K562 (cell line): ENCODE results near the gene ATXN2L. TPM values are rescaled to one million over a fixed set of nuclear protein-coding genes. Genes with fewer than 3 reads are reported as not detected.

ENCODE experiments used
- EP300 ChIP-seq: IDR thresholded peaks from 2 replicates; pipeline ENCODE4 v1.6.1; 2012; ENCODE audit warnings: low read length, improper control_type of control experiment
- FOXP4 ChIP-seq: sonication (generic); formaldehyde crosslinking; IDR thresholded peaks from 2 replicates; pipeline ENCODE4 v1.8.0; 2022; ENCODE audit warnings: mild to moderate bottlenecking, missing genetic modification reagents, borderline replicate concordance
- KDM1A ChIP-seq, 2 experiments: fragments of 450-650 bp; IDR thresholded peaks; 2 replicates each; pipeline ENCODE4 v1.6.1; 2016; ENCODE audit warnings: mild to moderate bottlenecking in 2 of 2
- LCOR ChIP-seq: sonication (generic); formaldehyde crosslinking; IDR thresholded peaks from 2 replicates; pipeline ENCODE4 v1.8.0; 2022; ENCODE audit warnings: mild to moderate bottlenecking, missing genetic modification reagents
- MAFK ChIP-seq: IDR thresholded peaks from 2 replicates; pipeline ENCODE4 v1.6.1; 2011; ENCODE audit warnings: low read length, improper control_type of control experiment
- MLX ChIP-seq, 2 experiments: fragments of 450-650 bp in 1 of 2; sonication (generic) in 1 of 2; formaldehyde crosslinking; conservative IDR thresholded peaks; 2 replicates each; pipeline versions ENCODE4 v1.4.0 to v1.8.1; 2020 to 2022; ENCODE audit warnings: mild to moderate bottlenecking in 1 of 2, missing genetic modification reagents in 1 of 2
- MTA1 ChIP-seq: fragments of 450-650 bp; IDR thresholded peaks from 2 replicates; pipeline ENCODE4 v1.6.1; 2017; ENCODE audit warnings: borderline replicate concordance
- NKRF ChIP-seq: fragments of 450-650 bp; IDR thresholded peaks from 2 replicates; pipeline ENCODE4 v1.6.1; 2016; ENCODE audit warnings: borderline replicate concordance
- ZNF224 ChIP-seq: sonication (generic); formaldehyde crosslinking; IDR thresholded peaks from 2 replicates; pipeline ENCODE4 v1.8.0; 2022; ENCODE audit warnings: mild to moderate bottlenecking, missing genetic modification reagents
- polyA plus RNA-seq, 8 experiments: library from polyadenylated mRNA; depleted of rRNA in 4 of 8; stranded (reverse) in 5 of 8; unstranded in 3 of 8; fragments of >200 nt; fragmentation: Nextera tagmentation in 2 of 8; fragmentation: Illumina TruSeq in 1 of 8; extraction: Ambion mirVana in 2 of 8; extraction: Trizol in 1 of 8; gene quantifications; 2 replicates each; pipeline versions ENCODE4 v1.2.1 to v1.2.3, GENCODE V29; 2011 to 2014; ENCODE audit warnings: inconsistent platforms in 1 of 8, missing spikeins in 1 of 8
- total RNA-seq, 7 experiments: library from RNA; depleted of rRNA in 6 of 7; stranded (reverse); fragments of >200 nt in 6 of 7; fragmentation: Illumina TruSeq in 2 of 7; extraction: Trizol in 2 of 7; gene quantifications; 2 replicates each; pipeline versions ENCODE4 v1.2.1 to v1.2.3, GENCODE V29; 2011 to 2021; ENCODE audit warnings: low replicate concordance in 1 of 7
- TF ChIP-seq, protein P1 (sequence below): fragments of 200-800 bp; sonication (Bioruptor generic); IDR thresholded peaks from 2 replicates; pipeline ENCODE4 v1.6.1; 2017; ENCODE audit warnings: missing genetic modification characterization, missing compliant biosample characterization
- TF ChIP-seq, protein P2 (sequence below): sonication (generic); formaldehyde crosslinking; IDR thresholded peaks from 2 replicates; pipeline ENCODE4 v1.8.1; 2022; ENCODE audit warnings: missing genetic modification reagents
- TF ChIP-seq, protein P3 (sequence below): sonication (generic); formaldehyde crosslinking; IDR thresholded peaks from 2 replicates; pipeline ENCODE4 v1.8.0; 2023; ENCODE audit warnings: missing genetic modification reagents, mild to moderate bottlenecking, borderline replicate concordance

The ATXN2L gene
- total and polyA plus RNA-seq, 9 of the 15 experiments (the other 6 are each of a cell fraction or from before 2014, with no cell fraction given) = 3.8 to 280 (median 37.2) TPM

DNA sequence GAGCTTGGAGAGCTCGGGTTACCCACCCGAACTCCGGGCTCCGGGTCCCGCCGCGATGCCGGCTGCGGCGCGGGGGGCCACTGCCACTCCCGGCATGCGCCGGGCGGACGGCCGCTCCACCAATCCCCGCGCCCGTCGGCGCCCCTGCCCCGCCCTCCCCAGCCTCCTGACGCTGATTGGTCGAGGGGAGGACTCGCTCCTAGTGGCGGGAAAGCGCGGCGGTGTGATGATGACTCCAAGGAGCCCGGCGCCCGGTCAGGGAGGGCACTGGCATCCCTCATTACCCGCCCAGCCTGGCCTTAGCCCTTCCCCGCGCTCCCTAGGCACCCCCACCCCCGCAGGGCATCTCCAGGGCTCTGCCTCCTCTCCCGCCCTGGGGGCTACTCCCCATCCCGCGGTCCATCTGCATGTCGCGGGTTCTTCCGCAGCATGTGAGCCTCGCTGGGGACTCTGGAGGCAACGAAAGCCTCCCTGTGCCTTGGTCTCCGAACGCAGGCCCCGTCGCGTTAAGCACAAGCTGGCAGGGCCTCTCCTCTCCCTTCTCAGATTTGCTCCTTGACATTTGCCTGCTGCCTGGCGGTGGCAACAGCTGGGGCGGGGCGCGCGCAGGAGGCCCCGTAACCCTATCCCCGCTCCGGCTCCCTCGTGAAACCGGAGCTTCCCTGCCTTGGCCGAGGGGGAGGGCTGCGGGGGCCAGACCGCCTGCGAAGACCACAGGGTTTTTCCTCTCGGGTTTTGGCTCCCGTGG lies 57.2 kb downstream of the ATXN2L start (continued):
- TF ChIP-seq, protein P1, sequence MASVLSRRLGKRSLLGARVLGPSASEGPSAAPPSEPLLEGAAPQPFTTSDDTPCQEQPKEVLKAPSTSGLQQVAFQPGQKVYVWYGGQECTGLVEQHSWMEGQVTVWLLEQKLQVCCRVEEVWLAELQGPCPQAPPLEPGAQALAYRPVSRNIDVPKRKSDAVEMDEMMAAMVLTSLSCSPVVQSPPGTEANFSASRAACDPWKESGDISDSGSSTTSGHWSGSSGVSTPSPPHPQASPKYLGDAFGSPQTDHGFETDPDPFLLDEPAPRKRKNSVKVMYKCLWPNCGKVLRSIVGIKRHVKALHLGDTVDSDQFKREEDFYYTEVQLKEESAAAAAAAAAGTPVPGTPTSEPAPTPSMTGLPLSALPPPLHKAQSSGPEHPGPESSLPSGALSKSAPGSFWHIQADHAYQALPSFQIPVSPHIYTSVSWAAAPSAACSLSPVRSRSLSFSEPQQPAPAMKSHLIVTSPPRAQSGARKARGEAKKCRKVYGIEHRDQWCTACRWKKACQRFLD = peak; percentile 44; the same call in 1 of the 2 replicates
- no peak for TF ChIP-seq EP300
- no peak for TF ChIP-seq MAFK
- no peak for TF ChIP-seq MTA1
- TF ChIP-seq ZNF224 (CRISPR knock-in tag) = peak; percentile 86
- 0 out of 4 replicates have a peak, but pooled peaks of 1 of the 2 experiments have one; percentile 25 for TF ChIP-seq KDM1A (IDR thresholded peaks at IDR 0.05)
- TF ChIP-seq, protein P2, sequence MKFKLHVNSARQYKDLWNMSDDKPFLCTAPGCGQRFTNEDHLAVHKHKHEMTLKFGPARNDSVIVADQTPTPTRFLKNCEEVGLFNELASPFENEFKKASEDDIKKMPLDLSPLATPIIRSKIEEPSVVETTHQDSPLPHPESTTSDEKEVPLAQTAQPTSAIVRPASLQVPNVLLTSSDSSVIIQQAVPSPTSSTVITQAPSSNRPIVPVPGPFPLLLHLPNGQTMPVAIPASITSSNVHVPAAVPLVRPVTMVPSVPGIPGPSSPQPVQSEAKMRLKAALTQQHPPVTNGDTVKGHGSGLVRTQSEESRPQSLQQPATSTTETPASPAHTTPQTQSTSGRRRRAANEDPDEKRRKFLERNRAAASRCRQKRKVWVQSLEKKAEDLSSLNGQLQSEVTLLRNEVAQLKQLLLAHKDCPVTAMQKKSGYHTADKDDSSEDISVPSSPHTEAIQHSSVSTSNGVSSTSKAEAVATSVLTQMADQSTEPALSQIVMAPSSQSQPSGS = no peak
- TF ChIP-seq, protein P3, sequence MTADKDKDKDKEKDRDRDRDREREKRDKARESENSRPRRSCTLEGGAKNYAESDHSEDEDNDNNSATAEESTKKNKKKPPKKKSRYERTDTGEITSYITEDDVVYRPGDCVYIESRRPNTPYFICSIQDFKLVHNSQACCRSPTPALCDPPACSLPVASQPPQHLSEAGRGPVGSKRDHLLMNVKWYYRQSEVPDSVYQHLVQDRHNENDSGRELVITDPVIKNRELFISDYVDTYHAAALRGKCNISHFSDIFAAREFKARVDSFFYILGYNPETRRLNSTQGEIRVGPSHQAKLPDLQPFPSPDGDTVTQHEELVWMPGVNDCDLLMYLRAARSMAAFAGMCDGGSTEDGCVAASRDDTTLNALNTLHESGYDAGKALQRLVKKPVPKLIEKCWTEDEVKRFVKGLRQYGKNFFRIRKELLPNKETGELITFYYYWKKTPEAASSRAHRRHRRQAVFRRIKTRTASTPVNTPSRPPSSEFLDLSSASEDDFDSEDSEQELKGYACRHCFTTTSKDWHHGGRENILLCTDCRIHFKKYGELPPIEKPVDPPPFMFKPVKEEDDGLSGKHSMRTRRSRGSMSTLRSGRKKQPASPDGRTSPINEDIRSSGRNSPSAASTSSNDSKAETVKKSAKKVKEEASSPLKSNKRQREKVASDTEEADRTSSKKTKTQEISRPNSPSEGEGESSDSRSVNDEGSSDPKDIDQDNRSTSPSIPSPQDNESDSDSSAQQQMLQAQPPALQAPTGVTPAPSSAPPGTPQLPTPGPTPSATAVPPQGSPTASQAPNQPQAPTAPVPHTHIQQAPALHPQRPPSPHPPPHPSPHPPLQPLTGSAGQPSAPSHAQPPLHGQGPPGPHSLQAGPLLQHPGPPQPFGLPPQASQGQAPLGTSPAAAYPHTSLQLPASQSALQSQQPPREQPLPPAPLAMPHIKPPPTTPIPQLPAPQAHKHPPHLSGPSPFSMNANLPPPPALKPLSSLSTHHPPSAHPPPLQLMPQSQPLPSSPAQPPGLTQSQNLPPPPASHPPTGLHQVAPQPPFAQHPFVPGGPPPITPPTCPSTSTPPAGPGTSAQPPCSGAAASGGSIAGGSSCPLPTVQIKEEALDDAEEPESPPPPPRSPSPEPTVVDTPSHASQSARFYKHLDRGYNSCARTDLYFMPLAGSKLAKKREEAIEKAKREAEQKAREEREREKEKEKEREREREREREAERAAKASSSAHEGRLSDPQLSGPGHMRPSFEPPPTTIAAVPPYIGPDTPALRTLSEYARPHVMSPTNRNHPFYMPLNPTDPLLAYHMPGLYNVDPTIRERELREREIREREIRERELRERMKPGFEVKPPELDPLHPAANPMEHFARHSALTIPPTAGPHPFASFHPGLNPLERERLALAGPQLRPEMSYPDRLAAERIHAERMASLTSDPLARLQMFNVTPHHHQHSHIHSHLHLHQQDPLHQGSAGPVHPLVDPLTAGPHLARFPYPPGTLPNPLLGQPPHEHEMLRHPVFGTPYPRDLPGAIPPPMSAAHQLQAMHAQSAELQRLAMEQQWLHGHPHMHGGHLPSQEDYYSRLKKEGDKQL (CRISPR knock-in tag) = 0 out of 2 replicates have a peak, but pooled peaks have one; percentile 15
- peak in 1 of 2 experiments; percentile 95; a peak in 2 of 4 replicates for TF ChIP-seq MLX (CRISPR knock-in tag; conservative IDR thresholded peaks at IDR 0.05)
- TF ChIP-seq NKRF = peak; percentile 41; the same call in 1 of the 2 replicates
- peak; percentile 91 for TF ChIP-seq LCOR (CRISPR knock-in tag)
- TF ChIP-seq FOXP4 (CRISPR knock-in tag) = peak; percentile 95; the same call in 1 of the 2 replicates
